PC-3 (cell line): ENCODE measurements around the gene KLRC3. TPM values are rescaled to one million over a fixed set of nuclear protein-coding genes. Genes with fewer than 3 reads are reported as not detected.

Experiments used
- ATAC-seq: fragments of 200-7000 bp; cut with Tn5 transposase; 2 replicates; pipeline ENCODE4 v1.9.1; 2020; ENCODE audit warnings: mild to moderate bottlenecking, moderate library complexity
- BruUV-seq: library from RNA; stranded (reverse); fragments of 400-500 nt; replicated peaks from 2 replicates; lab custom pipeline; 2021; lab: Mats Ljungman, UMichigan
- CTCF ChIA-PET: fragments of 300-600 bp; sonication (Branson Sonifier 250); formaldehyde crosslinking; loops from one replicate; lab custom pipeline; 2022; ENCODE audit warnings: antibody characterized with exemption; lab: Charles Lee
- POLR2A ChIA-PET: fragments of 300-600 bp; sonication (Branson Sonifier 250); formaldehyde crosslinking; loops from one replicate; lab custom pipeline; 2022; ENCODE audit warnings: antibody characterized with exemption; ENCODE audit not compliant: unreplicated experiment; lab: Charles Lee
- DNase-seq: peaks from one replicate; pipeline ENCODE4 v3.0.0-alpha.2; 2015
- H2AFZ ChIP-seq: fragments of 300-600 bp; sonication (generic); 2 replicates; pipeline ENCODE4 v1.6.0; 2016; ENCODE audit warnings: antibody characterized with exemption, low read length
- H3F3A ChIP-seq: fragments of 300-600 bp; sonication (generic); one replicate; pipeline ENCODE4 v1.6.0; 2017; ENCODE audit warnings: antibody characterized with exemption, low read length, control low read depth, mild to moderate bottlenecking; ENCODE audit not compliant: unreplicated experiment
- H3K27ac ChIP-seq: fragments of 300-600 bp; sonication (generic); 2 replicates; pipeline ENCODE4 v1.5.1; 2016; ENCODE audit warnings: mild to moderate bottlenecking, low read length
- H3K27me3 ChIP-seq: fragments of 300-600 bp; sonication (generic); 2 replicates; pipeline ENCODE4 v1.6.1; 2016; ENCODE audit warnings: low read length, mixed read lengths
- H3K36me3 ChIP-seq: fragments of 300-600 bp; sonication (generic); 2 replicates; pipeline ENCODE4 v1.6.1; 2016; ENCODE audit warnings: low read depth, mixed run types, low read length, mixed read lengths
- H3K4me1 ChIP-seq: fragments of 300-600 bp; sonication (generic); 2 replicates; pipeline ENCODE4 v1.5.1; 2016; ENCODE audit warnings: low read length; ENCODE audit not compliant: insufficient read depth
- H3K4me2 ChIP-seq: fragments of 300-600 bp; sonication (generic); 2 replicates; pipeline ENCODE4 v1.6.0; 2016; ENCODE audit warnings: low read length
- H3K4me3 ChIP-seq: fragments of 300-600 bp; sonication (generic); 2 replicates; pipeline ENCODE4 v1.5.1; 2016; ENCODE audit warnings: mild to moderate bottlenecking, low read length, mixed read lengths
- H3K79me2 ChIP-seq: fragments of 300-600 bp; sonication (generic); 2 replicates; pipeline ENCODE4 v1.6.1; 2017; ENCODE audit warnings: low read length, mixed read lengths
- H3K9ac ChIP-seq: fragments of 300-600 bp; sonication (generic); 2 replicates; pipeline ENCODE4 v1.6.0; 2016; ENCODE audit warnings: mild to moderate bottlenecking, low read length
- H3K9me2 ChIP-seq: fragments of 300-600 bp; sonication (generic); replicated peaks from 2 replicates; pipeline ENCODE4 v1.6.1; 2016; ENCODE audit warnings: mixed run types, low read length, mixed read lengths
- H3K9me3 ChIP-seq: fragments of 300-600 bp; sonication (generic); 2 replicates; pipeline ENCODE4 v1.6.1; 2016; ENCODE audit warnings: low read length, mixed read lengths
- H4K20me1 ChIP-seq: fragments of 300-600 bp; sonication (generic); 2 replicates; pipeline ENCODE4 v1.6.1; 2016; ENCODE audit warnings: low read length, mixed read lengths
- EZH2 ChIP-seq: fragments of 300-600 bp; sonication (generic); IDR thresholded peaks from one replicate; pipeline ENCODE4 v1.6.1; 2017; ENCODE audit warnings: antibody characterized with exemption, mild to moderate bottlenecking, low read length; ENCODE audit not compliant: unreplicated experiment
- EZH2phosphoT487 ChIP-seq: fragments of 300-600 bp; sonication (generic); IDR thresholded peaks from 2 replicates; pipeline ENCODE4 v1.6.1; 2018; ENCODE audit warnings: mild to moderate bottlenecking, antibody characterized with exemption, low read length, borderline replicate concordance
- intact Hi-C: fragments of 100-400 bp; cut with micrococcal nuclease; formaldehyde crosslinking; loops from 2 replicates; pipeline ENCODE4 v1.9.0; 2023
- total RNA-seq: library from RNA; depleted of rRNA; stranded (reverse); fragments of >200 nt; gene quantifications from 2 replicates; pipeline ENCODE4 v1.2.3, GENCODE V29; 2014
- TF ChIP-seq, protein P1 (sequence below): fragments of 300-600 bp; sonication (generic); conservative IDR thresholded peaks from 2 replicates; pipeline ENCODE4 v1.5.1; 2017; ENCODE audit warnings: antibody characterized with exemption, low read depth, mild to moderate bottlenecking, low read length

KLRC3 gene
- total RNA-seq, 1 experiment from 2014 or later = not detected

DNA sequence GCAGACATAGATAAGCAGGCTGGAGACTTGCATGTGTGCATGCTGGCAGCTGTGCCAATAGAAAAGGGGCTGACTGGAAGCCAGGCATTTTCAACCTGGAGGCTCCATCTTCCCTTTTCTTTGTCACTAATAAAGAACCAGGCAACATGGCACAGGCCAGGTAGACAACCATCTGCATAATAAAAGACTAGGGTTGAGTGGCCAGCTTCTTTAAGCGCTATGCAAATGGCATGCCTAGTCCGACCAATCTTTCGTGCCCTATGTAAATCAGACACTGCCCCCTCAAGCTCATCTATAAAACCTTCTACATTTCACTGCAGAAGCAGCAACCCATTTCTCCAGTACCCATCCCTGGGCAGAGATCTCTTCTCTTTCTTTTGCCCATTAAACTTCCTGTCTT is 37.4 kb upstream of the KLRC3 start:
- H3F3A ChIP-seq = no peaks in the 10 kb centered on the region
- H2AFZ ChIP-seq = no peak overlapping the region
- no peaks in the 10 kb centered on the region for H4K20me1 ChIP-seq
- no TSS peak for BruUV-seq
- H3K27me3 ChIP-seq = no peaks in the 10 kb centered on the region
- DNase-seq = no peak
- H3K79me2 ChIP-seq = no peaks in the 10 kb centered on the region
- intact Hi-C loops = no loop called here
- H3K9me2 ChIP-seq = no peaks in the 10 kb centered on the region
- H3K4me3 ChIP-seq = no peak overlapping the region
- no peak for TF ChIP-seq EZH2phosphoT487
- TF ChIP-seq, protein P1, sequence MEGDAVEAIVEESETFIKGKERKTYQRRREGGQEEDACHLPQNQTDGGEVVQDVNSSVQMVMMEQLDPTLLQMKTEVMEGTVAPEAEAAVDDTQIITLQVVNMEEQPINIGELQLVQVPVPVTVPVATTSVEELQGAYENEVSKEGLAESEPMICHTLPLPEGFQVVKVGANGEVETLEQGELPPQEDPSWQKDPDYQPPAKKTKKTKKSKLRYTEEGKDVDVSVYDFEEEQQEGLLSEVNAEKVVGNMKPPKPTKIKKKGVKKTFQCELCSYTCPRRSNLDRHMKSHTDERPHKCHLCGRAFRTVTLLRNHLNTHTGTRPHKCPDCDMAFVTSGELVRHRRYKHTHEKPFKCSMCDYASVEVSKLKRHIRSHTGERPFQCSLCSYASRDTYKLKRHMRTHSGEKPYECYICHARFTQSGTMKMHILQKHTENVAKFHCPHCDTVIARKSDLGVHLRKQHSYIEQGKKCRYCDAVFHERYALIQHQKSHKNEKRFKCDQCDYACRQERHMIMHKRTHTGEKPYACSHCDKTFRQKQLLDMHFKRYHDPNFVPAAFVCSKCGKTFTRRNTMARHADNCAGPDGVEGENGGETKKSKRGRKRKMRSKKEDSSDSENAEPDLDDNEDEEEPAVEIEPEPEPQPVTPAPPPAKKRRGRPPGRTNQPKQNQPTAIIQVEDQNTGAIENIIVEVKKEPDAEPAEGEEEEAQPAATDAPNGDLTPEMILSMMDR = no peak
- no peak for TF ChIP-seq EZH2
- H3K4me2 ChIP-seq = no peak overlapping the region
- no peak for ATAC-seq
- no peak overlapping the region for H3K27ac ChIP-seq
- H3K9ac ChIP-seq = no peak overlapping the region
- H3K4me1 ChIP-seq = 0 out of 2 replicates have a peak, but pooled peaks cover 3% of the 10 kb centered on the region
- ChIA-PET CTCF (no interaction called here), POLR2A (no interaction called here)
- H3K9me3 ChIP-seq = no peaks in the 10 kb centered on the region
- no peaks in the 10 kb centered on the region for H3K36me3 ChIP-seq

DNA sequence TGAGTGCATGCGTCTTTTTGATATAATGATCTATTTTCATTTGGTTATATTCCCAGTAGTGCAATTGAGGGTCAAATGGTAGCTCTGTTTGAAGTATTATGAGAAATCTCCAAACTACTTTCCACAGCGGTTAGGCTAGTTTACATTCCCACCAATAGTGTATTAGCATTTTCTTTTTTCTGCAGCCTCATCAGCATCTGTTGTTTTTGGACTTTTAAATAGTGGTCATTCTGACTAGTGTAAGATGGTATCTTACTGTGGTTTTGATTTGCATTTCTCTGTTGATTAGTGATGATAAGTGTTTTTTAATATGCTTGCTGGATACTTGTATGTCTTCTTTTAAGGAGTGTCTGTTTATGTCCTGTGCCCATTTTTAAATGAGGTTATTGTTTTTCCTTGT is 36.5 kb upstream of the KLRC3 start:
- no peak for ATAC-seq
- POLR2A ChIA-PET = no interaction called here
- no peaks in the 10 kb centered on the region for H3K9me2 ChIP-seq

DNA sequence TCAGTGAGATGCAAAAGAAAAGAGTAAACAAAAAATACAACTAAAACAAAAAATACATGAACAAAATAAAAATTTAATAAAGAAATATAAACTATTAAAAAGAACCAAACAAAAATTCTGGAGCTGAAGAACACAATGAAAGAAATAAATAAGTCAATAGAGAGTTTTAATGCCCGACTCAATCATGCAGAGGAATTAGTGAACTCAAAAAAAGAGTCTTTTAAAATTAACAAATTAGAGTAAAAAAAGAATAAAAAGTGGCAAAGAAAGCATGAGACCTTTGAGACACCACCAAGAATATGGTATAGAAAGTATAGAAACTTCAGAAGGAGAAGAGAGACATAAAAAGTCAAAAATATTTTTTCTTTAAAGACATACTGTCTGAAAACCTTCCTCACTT is 35.4 kb upstream of the KLRC3 start:
- no TSS peak for BruUV-seq
- Histone ChIP-seq H3K27me3 (no peaks in the 10 kb centered on the region), H3K9me2 (no peaks in the 10 kb centered on the region), H3K4me1 (0 out of 2 replicates have a peak, but pooled peaks cover 4% of the 10 kb centered on the region), H2AFZ (no peak overlapping the region), H3F3A (no peaks in the 10 kb centered on the region), H3K9me3 (no peaks in the 10 kb centered on the region), H3K79me2 (no peaks in the 10 kb centered on the region), H3K4me3 (no peak overlapping the region), H3K9ac (no peak overlapping the region), H3K27ac (no peak overlapping the region), H3K4me2 (no peak overlapping the region), H4K20me1 (no peaks in the 10 kb centered on the region), H3K36me3 (no peaks in the 10 kb centered on the region)
- CTCF ChIA-PET = no interaction called here
- no peak for ATAC-seq
- intact Hi-C loops = no loop called here
- POLR2A ChIA-PET = no interaction called here
- no peak for DNase-seq
- no peak for TF ChIP-seq EZH2phosphoT487
- TF ChIP-seq EZH2 = no peak
- TF ChIP-seq, protein P1 = no peak

More for the DNA sequence above, 36.5 kb upstream of the KLRC3 start:
- no peaks in the 10 kb centered on the region for H3K9me3 ChIP-seq
- no peak for DNase-seq
- intact Hi-C loops = no loop called here
- H3K79me2 ChIP-seq = no peaks in the 10 kb centered on the region
- no peaks in the 10 kb centered on the region for H4K20me1 ChIP-seq
- CTCF ChIA-PET = no interaction called here
- H3K27me3 ChIP-seq = no peaks in the 10 kb centered on the region
- no peaks in the 10 kb centered on the region for H3F3A ChIP-seq
- H3K4me2 ChIP-seq = no peak overlapping the region
- H2AFZ ChIP-seq = no peak overlapping the region
- BruUV-seq = no TSS peak
- TF ChIP-seq EZH2 = no peak
- 0 out of 2 replicates have a peak, but pooled peaks cover 4% of the 10 kb centered on the region for H3K4me1 ChIP-seq
- no peak overlapping the region for H3K27ac ChIP-seq
- H3K36me3 ChIP-seq = no peaks in the 10 kb centered on the region
- H3K4me3 ChIP-seq = no peak overlapping the region
- no peak overlapping the region for H3K9ac ChIP-seq
